Naive thymus-derived CD8-positive, alpha-beta T cell (primary cell): ENCODE results near the gene HORMAD2. TPM values are rescaled to one million over a fixed set of nuclear protein-coding genes. Genes with fewer than 3 reads are reported as not detected.
"Not testable (repeated sequence)": the region's sequence is repeated elsewhere in the genome, so short reads cannot be mapped to it uniquely, and the experiment has no call there.

Source experiments
- ATAC-seq, 2 donors: fragments of 150-1000 bp; cut with Tn5 transposase in 1 of 2; sonication (Bioruptor Pico), chemical (Tn5 transposase) in 1 of 2; 1 replicate in 1 of 2; 2 replicates in 1 of 2; pipeline ENCODE4 v1.10.0; 2021; ENCODE audit warnings: mild to moderate bottlenecking in 2 of 2, moderate library complexity in 2 of 2
- POLR2A ChIA-PET: fragments of 350-600 bp; sonication (Branson Sonifier 250); formaldehyde crosslinking; loops from one replicate; lab custom pipeline; 2021; ENCODE audit warnings: antibody characterized with exemption; lab: Charles Lee
- DNase-seq, 10 donors: peaks; one replicate each; pipeline versions ENCODE4 v3.0.0 to v3.0.0-alpha.2; 2020 to 2022
- H3K27ac Mint-ChIP-seq, 10 donors: one replicate each; pipeline ENCODE4 v1.8.0; 2020 to 2022; ENCODE audit warnings: mild to moderate bottlenecking in 10 of 10, mixed read lengths in 10 of 10, moderate library complexity in 4 of 10, inconsistent platforms in 1 of 10
- H3K27me3 Mint-ChIP-seq, 5 donors: one replicate each; pipeline ENCODE4 v1.8.0; 2021 to 2022; ENCODE audit warnings: mixed read lengths in 5 of 5
- H3K36me3 Mint-ChIP-seq, 3 donors: one replicate each; pipeline ENCODE4 v1.8.0; 2020 to 2022; ENCODE audit warnings: mixed read lengths in 3 of 3, mild to moderate bottlenecking in 2 of 3, inconsistent platforms in 1 of 3
- H3K4me1 Mint-ChIP-seq, 4 donors: one replicate each; pipeline ENCODE4 v1.8.0; 2021 to 2022; ENCODE audit warnings: mixed read lengths in 4 of 4
- H3K4me3 Mint-ChIP-seq, 10 donors: one replicate each; pipeline ENCODE4 v1.8.0; 2020 to 2022; ENCODE audit warnings: mild to moderate bottlenecking in 10 of 10, mixed read lengths in 10 of 10, moderate library complexity in 6 of 10, inconsistent platforms in 1 of 10
- H3K9me3 Mint-ChIP-seq, 9 donors: one replicate each; pipeline ENCODE4 v1.8.0; 2020 to 2022; ENCODE audit warnings: mixed read lengths in 9 of 9, mild to moderate bottlenecking in 3 of 9, inconsistent platforms in 1 of 9, moderate library complexity in 1 of 9
- polyA plus RNA-seq, 3 donors: library from polyadenylated mRNA; unstranded; fragments of 300-500 nt; fragmentation: Illumina TruSeq; gene quantifications; one replicate each; pipeline ENCODE4 v1.2.3, GENCODE V29; 2021
- total RNA-seq, 8 experiments: library from RNA in 2 of 8; stranded (reverse) in 2 of 8; gene quantifications; one replicate each; pipeline ENCODE4 v1.2.3 and lab custom pipeline; 2021 to 2026

The HORMAD2 gene
- total and polyA plus RNA-seq, 5 experiments from 2014 or later, result not detected

DNA sequence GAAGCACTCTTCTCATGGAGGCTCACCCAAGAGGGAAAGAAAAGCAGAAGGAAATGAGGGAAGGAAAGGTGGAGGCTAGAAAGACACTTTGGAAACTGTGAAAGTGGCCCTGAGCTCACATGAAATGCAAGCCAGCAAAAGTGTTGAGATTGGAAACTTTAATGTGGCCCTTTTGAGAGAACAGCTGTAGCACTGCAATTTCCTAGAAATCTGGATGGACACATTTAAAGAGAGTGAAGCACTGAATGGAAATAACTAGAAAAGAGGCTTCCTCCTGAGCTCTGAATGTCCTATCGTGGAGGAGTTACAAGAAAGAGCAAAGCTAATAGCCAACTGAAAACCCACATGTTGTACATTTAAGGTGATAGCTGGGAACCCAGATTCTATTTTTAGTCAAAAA lies 110.3 kb downstream of the HORMAD2 start:
- H3K9me3 Mint-ChIP-seq, result no peaks in the 10 kb centered on the region
- no peaks in the 10 kb centered on the region for H3K27me3 Mint-ChIP-seq
- DNase-seq, result no peak
- no peaks in the 10 kb centered on the region for H3K36me3 Mint-ChIP-seq
- ATAC-seq, result no peak
- H3K4me1 Mint-ChIP-seq, result peaks cover 10 to 64% (median 29%) of the 10 kb centered on the region in 4 donors
- H3K4me3 Mint-ChIP-seq, result no peak overlapping the region
- H3K27ac Mint-ChIP-seq, result peak overlapping the region in 2 of 10 donors; percentile 9 to 23
- POLR2A ChIA-PET, result no interaction called here

- Mint-ChIP-seq H3K27me3 (no peaks in the 10 kb centered on the region), H3K27ac (no peak overlapping the region), H3K9me3 (no peaks in the 10 kb centered on the region), H3K4me1 (peaks cover 10 to 68% (median 35%) of the 10 kb centered on the region in 4 donors), H3K36me3 (no peaks in the 10 kb centered on the region), H3K4me3 (no peak overlapping the region)
- no peak for DNase-seq
- POLR2A ChIA-PET, result no interaction called here
- ATAC-seq, result no peak
These were observed 110.9 kb downstream of the HORMAD2 start for GRCh38 chr22:30191040-30191701.

GRCh38 chr22:30192427-30192826 lies 112.2 kb downstream of the HORMAD2 start:
- DNase-seq (no peak), ATAC-seq (no peak)
- no peaks in the 10 kb centered on the region for H3K27me3 Mint-ChIP-seq
- POLR2A ChIA-PET, result no interaction called here
- no peak overlapping the region for H3K4me3 Mint-ChIP-seq
- peaks cover 14 to 71% (median 45%) of the 10 kb centered on the region in 4 donors for H3K4me1 Mint-ChIP-seq
- H3K36me3 Mint-ChIP-seq, result no peaks in the 10 kb centered on the region
- H3K9me3 Mint-ChIP-seq, result no peaks in the 10 kb centered on the region
- H3K27ac Mint-ChIP-seq, result peak overlapping the region in 2 of 10 donors; percentile 2 to 79

- H3K9me3 Mint-ChIP-seq, result no peaks in the 10 kb centered on the region
- peaks cover 11 to 67% (median 40%) of the 10 kb centered on the region in 4 donors for H3K4me1 Mint-ChIP-seq
- POLR2A ChIA-PET, result no interaction called here
- DNase-seq, result no peak
- no peak for ATAC-seq
- H3K27ac Mint-ChIP-seq, result peak overlapping the region in 3 of 10 donors; percentile 2 to 34 (median 8)
- no peak overlapping the region for H3K4me3 Mint-ChIP-seq
- H3K36me3 Mint-ChIP-seq, result no peaks in the 10 kb centered on the region
- no peaks in the 10 kb centered on the region for H3K27me3 Mint-ChIP-seq
These were observed 112.9 kb downstream of the HORMAD2 start for GRCh38 chr22:30193031-30193775.

DNA sequence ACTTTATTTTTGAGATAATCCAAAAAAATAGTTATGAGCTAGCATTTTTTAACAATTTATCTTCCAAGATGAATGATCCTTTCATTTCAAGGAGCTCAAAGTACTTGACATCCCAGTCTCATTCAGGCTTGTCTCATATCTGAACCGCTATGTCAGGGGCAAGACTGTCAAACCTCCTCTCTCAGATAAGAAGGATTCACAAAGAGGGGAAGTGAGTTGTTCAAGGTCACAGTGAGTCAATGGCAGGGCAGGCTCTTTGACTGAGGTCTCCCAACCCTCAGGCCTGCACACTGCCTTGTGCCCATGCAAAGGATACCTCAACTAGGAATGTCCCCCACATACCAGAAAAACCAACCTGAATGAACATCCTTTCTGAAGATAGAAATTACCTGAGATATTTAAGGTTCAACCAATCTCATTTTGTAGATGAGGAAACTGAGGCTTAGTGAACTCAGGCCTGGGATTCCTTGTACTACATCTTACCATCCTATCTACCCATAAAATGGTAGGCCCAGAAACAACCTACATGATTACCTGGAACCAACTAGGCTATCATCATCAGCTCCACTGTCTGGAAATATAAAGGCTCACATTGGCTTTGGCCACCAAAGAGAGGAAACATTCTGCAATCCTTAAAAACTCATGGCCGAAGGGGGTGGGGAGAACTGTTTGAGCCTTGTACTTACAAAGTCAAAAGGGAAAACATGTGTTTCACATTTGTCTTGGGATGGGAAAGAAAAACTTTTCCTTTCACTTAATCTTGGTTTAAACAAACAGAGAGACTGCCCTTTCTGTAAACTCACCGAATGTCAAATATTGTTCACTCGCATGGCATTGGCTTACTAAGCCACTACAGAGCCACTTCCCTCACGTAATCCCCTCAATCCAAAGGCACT lies 115.2 kb downstream of the HORMAD2 start:
- DNase-seq (no peak), ATAC-seq (no peak)
- H3K36me3 Mint-ChIP-seq, result no peaks in the 10 kb centered on the region
- H3K4me3 Mint-ChIP-seq, result peak overlapping the region in 1 of 10 donors; percentile 47
- POLR2A ChIA-PET, result interaction anchor here (0.6 to 0.7 kb wide), 2 partner anchors 64 to 161 kb away, joined by 3 to 5 read pairs; partner anchors contain the start of genes CCDC157 and SF3A1
- peaks cover 9 to 63% (median 34%) of the 10 kb centered on the region in 4 donors for H3K4me1 Mint-ChIP-seq
- no peaks in the 10 kb centered on the region for H3K27me3 Mint-ChIP-seq
- H3K27ac Mint-ChIP-seq, result peak overlapping the region in 2 of 10 donors; percentile 36 to 66
- H3K9me3 Mint-ChIP-seq, result no peaks in the 10 kb centered on the region

GRCh38 chr22:30196141-30196879 lies 116.0 kb downstream of the HORMAD2 start:
- Mint-ChIP-seq H3K4me1 (peaks cover 9 to 55% (median 30%) of the 10 kb centered on the region in 4 donors), H3K4me3 (peak overlapping the region in 4 of 10 donors; percentile 8 to 54 (median 36)), H3K9me3 (no peaks in the 10 kb centered on the region), H3K36me3 (no peaks in the 10 kb centered on the region), H3K27ac (peak overlapping the region in 6 of 10 donors; percentile 3 to 68 (median 45)), H3K27me3 (no peaks in the 10 kb centered on the region)
- peak in 2 of 10 donors; percentile 2 to 25 for DNase-seq
- ATAC-seq, result peak; percentile 52 to 80
- POLR2A ChIA-PET, result no interaction called here

GRCh38 chr22:30196880-30197336 lies 116.6 kb downstream of the HORMAD2 start:
- ATAC-seq, result no peak
- no peaks in the 10 kb centered on the region for H3K36me3 Mint-ChIP-seq
- peaks cover 8 to 53% (median 29%) of the 10 kb centered on the region in 4 donors for H3K4me1 Mint-ChIP-seq
- POLR2A ChIA-PET, result no interaction called here
- H3K27ac Mint-ChIP-seq, result peak overlapping the region in 5 of 10 donors; percentile 25 to 68 (median 38)
- peak overlapping the region in 4 of 10 donors; percentile 8 to 54 (median 36) for H3K4me3 Mint-ChIP-seq
- no peaks in the 10 kb centered on the region for H3K9me3 Mint-ChIP-seq
- H3K27me3 Mint-ChIP-seq, result no peaks in the 10 kb centered on the region
- no peak for DNase-seq

DNA sequence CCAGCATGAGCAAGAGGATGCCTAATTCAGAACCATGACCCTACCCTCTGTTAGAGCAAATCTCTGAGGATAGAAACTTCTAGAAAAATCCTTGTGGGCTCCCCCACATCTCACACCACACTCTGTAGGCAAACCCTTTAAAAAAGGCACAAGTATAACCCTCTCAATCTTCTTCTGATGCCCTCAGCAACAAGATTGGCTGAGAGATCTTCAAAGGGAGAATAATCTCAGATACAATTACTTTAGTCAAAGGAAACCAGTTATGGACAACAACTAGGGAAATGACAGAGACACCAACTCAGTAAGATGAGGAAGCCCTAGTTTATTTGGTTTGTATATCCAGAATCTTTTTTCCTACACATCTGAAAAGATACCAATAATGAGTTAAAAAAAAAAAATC lies 117.1 kb downstream of the HORMAD2 start:
- no peaks in the 10 kb centered on the region for H3K27me3 Mint-ChIP-seq
- H3K27ac Mint-ChIP-seq, result peak overlapping the region in 3 of 10 donors; percentile 34 to 68 (median 66)
- ATAC-seq (no peak), DNase-seq (no peak)
- H3K4me3 Mint-ChIP-seq, result no peak overlapping the region
- H3K4me1 Mint-ChIP-seq, result peaks cover 5 to 49% (median 24%) of the 10 kb centered on the region in 4 donors
- no peaks in the 10 kb centered on the region for H3K9me3 Mint-ChIP-seq
- POLR2A ChIA-PET, result no interaction called here
- H3K36me3 Mint-ChIP-seq, result no peaks in the 10 kb centered on the region

DNA sequence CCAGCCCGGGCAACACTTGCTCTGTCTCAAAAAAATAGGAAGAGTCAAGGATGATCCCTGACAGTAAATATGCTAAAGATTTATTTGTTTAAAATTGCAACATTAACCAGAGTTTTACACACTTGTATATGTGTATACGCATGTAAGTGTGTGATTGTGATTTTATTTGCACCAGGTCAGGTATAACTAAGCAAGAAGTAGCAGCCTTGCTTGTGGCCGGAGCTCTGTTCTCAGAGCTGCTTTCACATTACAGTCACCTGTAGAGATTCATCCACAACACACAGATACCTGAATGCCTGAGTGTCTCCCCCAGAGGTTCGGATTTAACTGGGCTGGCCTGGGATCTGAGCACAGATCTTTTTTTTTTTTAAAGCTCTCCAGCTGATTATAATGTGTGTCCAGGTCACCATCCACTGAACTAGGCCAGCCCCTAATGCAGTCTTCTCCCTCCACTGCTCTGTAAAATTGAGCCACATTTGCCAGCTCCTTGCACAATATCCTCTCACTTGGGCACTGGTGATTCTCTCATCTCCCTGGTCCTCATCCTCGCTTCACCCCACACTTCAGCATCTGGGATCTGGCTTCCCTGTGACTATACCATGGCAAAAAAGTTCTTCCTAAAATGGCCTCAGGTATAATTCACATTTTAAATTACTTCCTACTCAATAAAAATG lies 118.0 kb downstream of the HORMAD2 start:
- Mint-ChIP-seq H3K4me1 (peaks cover 5 to 40% (median 22%) of the 10 kb centered on the region in 4 donors), H3K27ac (no peak overlapping the region), H3K4me3 (no peak overlapping the region), H3K9me3 (no peaks in the 10 kb centered on the region), H3K27me3 (no peaks in the 10 kb centered on the region), H3K36me3 (no peaks in the 10 kb centered on the region)
- ATAC-seq (no peak), DNase-seq (no peak)
- POLR2A ChIA-PET, result no interaction called here

DNA sequence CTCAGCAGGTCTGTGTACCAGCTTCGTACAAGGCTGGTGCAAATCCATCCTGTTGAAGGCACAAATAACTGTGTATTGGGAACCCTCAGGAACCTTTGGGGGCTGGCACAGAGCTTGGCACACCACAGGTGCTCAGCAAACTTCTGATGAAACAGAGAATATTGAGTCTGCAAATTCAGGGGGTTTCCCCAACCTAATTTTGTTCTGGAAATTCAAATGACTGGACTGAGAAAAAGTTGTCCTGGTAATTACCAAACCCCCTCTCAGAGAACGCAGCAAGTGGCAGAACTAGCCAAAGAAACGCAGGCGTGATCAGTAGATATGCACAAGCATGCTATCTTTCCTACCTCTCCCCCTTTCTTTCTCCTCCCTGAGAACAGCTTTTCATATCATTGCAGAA lies 118.7 kb downstream of the HORMAD2 start:
- no peak for ATAC-seq
- H3K27me3 Mint-ChIP-seq, result no peaks in the 10 kb centered on the region
- no peak overlapping the region for H3K4me3 Mint-ChIP-seq
- no peak for DNase-seq
- no peak overlapping the region for H3K27ac Mint-ChIP-seq
- POLR2A ChIA-PET, result no interaction called here
- peaks cover 5 to 35% (median 22%) of the 10 kb centered on the region in 4 donors for H3K4me1 Mint-ChIP-seq
- H3K36me3 Mint-ChIP-seq, result no peaks in the 10 kb centered on the region
- no peaks in the 10 kb centered on the region for H3K9me3 Mint-ChIP-seq

- H3K36me3 Mint-ChIP-seq, H3K27me3 Mint-ChIP-seq, H3K27ac Mint-ChIP-seq, ATAC-seq, H3K9me3 Mint-ChIP-seq, POLR2A ChIA-PET, H3K4me3 Mint-ChIP-seq, DNase-seq: not testable (repeated sequence)
- H3K4me1 Mint-ChIP-seq, result peaks cover 5 to 23% (median 17%) of the 10 kb centered on the region in 4 donors
These were observed 120.6 kb downstream of the HORMAD2 start for GRCh38 chr22:30200905-30201304.
